Skeletal muscle satellite cell (primary cell): Measurements from ENCODE around the gene TEAD1.

ENCODE experiments used
- H3K27me3 ChIP-seq: 2 replicates; pipeline ENCODE4 v1.7.0; 2013; ENCODE audit warnings: low read length; ENCODE audit not compliant: control insufficient read depth, insufficient read depth
- H3K36me3 ChIP-seq: 2 replicates; pipeline ENCODE4 v1.7.0; 2013; ENCODE audit warnings: mild to moderate bottlenecking, control low read depth, low read length; ENCODE audit not compliant: insufficient read depth
- H3K4me1 ChIP-seq: 2 replicates; pipeline ENCODE4 v1.7.0; 2013; ENCODE audit warnings: low read length; ENCODE audit not compliant: control insufficient read depth, insufficient read depth
- H3K4me2 ChIP-seq: 2 replicates; pipeline ENCODE4 v1.7.0; 2013; ENCODE audit warnings: mild to moderate bottlenecking, low read length
- H3K4me3 ChIP-seq: 2 replicates; pipeline ENCODE4 v1.7.0; 2013; ENCODE audit warnings: low read length
- H3K9ac ChIP-seq: 2 replicates; pipeline ENCODE4 v1.7.0; 2013; ENCODE audit warnings: mild to moderate bottlenecking, low read depth, low read length, moderate library complexity
- H3K9me3 ChIP-seq: replicated peaks from 2 replicates; pipeline ENCODE4 v1.7.0; 2013; ENCODE audit warnings: mild to moderate bottlenecking, control low read depth, low read length

TEAD1 gene

GRCh38 chr11:12729941-12730340 is 55.7 kb downstream of the TEAD1 start:
- Histone ChIP-seq H3K4me1 (peaks cover 41% of the 10 kb centered on the region), H3K27me3 (no peaks in the 10 kb centered on the region), H3K9ac (no peak overlapping the region), H3K9me3 (no peaks in the 10 kb centered on the region), H3K36me3 (no peaks in the 10 kb centered on the region), H3K4me2 (no peak overlapping the region), H3K4me3 (no peak overlapping the region)

- H3K4me1 ChIP-seq = peaks cover 34% of the 10 kb centered on the region
- no peak overlapping the region for H3K9ac ChIP-seq
- H3K27me3 ChIP-seq = no peaks in the 10 kb centered on the region
- no peaks in the 10 kb centered on the region for H3K36me3 ChIP-seq
- no peaks in the 10 kb centered on the region for H3K9me3 ChIP-seq
- H3K4me3 ChIP-seq = no peak overlapping the region
- peak overlapping the region; percentile 25 for H3K4me2 ChIP-seq
These were observed 57.7 kb downstream of the TEAD1 start for GRCh38 chr11:12731841-12732336.

- no peaks in the 10 kb centered on the region for H3K36me3 ChIP-seq
- peaks cover 23% of the 10 kb centered on the region for H3K4me1 ChIP-seq
- H3K4me3 ChIP-seq = no peak overlapping the region
- H3K9me3 ChIP-seq = no peaks in the 10 kb centered on the region
- no peak overlapping the region for H3K4me2 ChIP-seq
- no peak overlapping the region for H3K9ac ChIP-seq
- H3K27me3 ChIP-seq = no peaks in the 10 kb centered on the region
These were observed 58.9 kb downstream of the TEAD1 start for GRCh38 chr11:12733091-12733490.

- Histone ChIP-seq H3K36me3 (no peaks in the 10 kb centered on the region), H3K27me3 (no peaks in the 10 kb centered on the region), H3K4me2 (no peak overlapping the region), H3K4me1 (peaks cover 20% of the 10 kb centered on the region), H3K9me3 (no peaks in the 10 kb centered on the region), H3K9ac (no peak overlapping the region), H3K4me3 (no peak overlapping the region)
These were observed 60.4 kb downstream of the TEAD1 start for GRCh38 chr11:12734625-12735024.

GRCh38 chr11:12735262-12735661 is 61.0 kb downstream of the TEAD1 start:
- H3K27me3 ChIP-seq = no peaks in the 10 kb centered on the region
- no peak overlapping the region for H3K4me3 ChIP-seq
- H3K9me3 ChIP-seq = no peaks in the 10 kb centered on the region
- no peak overlapping the region for H3K9ac ChIP-seq
- H3K4me2 ChIP-seq = no peak overlapping the region
- no peaks in the 10 kb centered on the region for H3K36me3 ChIP-seq
- peaks cover 20% of the 10 kb centered on the region for H3K4me1 ChIP-seq

- Histone ChIP-seq H3K9ac (no peak overlapping the region), H3K27me3 (no peaks in the 10 kb centered on the region), H3K4me3 (no peak overlapping the region), H3K36me3 (no peaks in the 10 kb centered on the region), H3K4me2 (no peak overlapping the region), H3K4me1 (peaks cover 15% of the 10 kb centered on the region), H3K9me3 (no peaks in the 10 kb centered on the region)
These were observed 62.8 kb downstream of the TEAD1 start for GRCh38 chr11:12737024-12737423.

- H3K4me3 ChIP-seq = no peak overlapping the region
- no peak overlapping the region for H3K4me2 ChIP-seq
- no peaks in the 10 kb centered on the region for H3K36me3 ChIP-seq
- H3K27me3 ChIP-seq = no peaks in the 10 kb centered on the region
- H3K4me1 ChIP-seq = peaks cover 21% of the 10 kb centered on the region
- H3K9ac ChIP-seq = no peak overlapping the region
- no peaks in the 10 kb centered on the region for H3K9me3 ChIP-seq
These were observed 67.5 kb downstream of the TEAD1 start for GRCh38 chr11:12741671-12742216.

- Histone ChIP-seq H3K4me3 (no peak overlapping the region), H3K9me3 (no peaks in the 10 kb centered on the region), H3K27me3 (no peaks in the 10 kb centered on the region), H3K4me2 (no peak overlapping the region), H3K36me3 (no peaks in the 10 kb centered on the region), H3K4me1 (peaks cover 27% of the 10 kb centered on the region), H3K9ac (no peak overlapping the region)
These were observed 69.7 kb downstream of the TEAD1 start for GRCh38 chr11:12743834-12744449.

GRCh38 chr11:12744826-12745502 is 70.7 kb downstream of the TEAD1 start:
- no peak overlapping the region for H3K4me3 ChIP-seq
- H3K9ac ChIP-seq = no peak overlapping the region
- no peaks in the 10 kb centered on the region for H3K27me3 ChIP-seq
- no peak overlapping the region for H3K4me2 ChIP-seq
- peaks cover 27% of the 10 kb centered on the region for H3K4me1 ChIP-seq
- H3K9me3 ChIP-seq = no peaks in the 10 kb centered on the region
- H3K36me3 ChIP-seq = no peaks in the 10 kb centered on the region

- Histone ChIP-seq H3K36me3 (no peaks in the 10 kb centered on the region), H3K27me3 (no peaks in the 10 kb centered on the region), H3K9me3 (no peaks in the 10 kb centered on the region), H3K4me1 (peaks cover 27% of the 10 kb centered on the region), H3K4me3 (no peak overlapping the region), H3K9ac (no peak overlapping the region), H3K4me2 (no peak overlapping the region)
These were observed 71.6 kb downstream of the TEAD1 start for GRCh38 chr11:12745787-12746186.

GRCh38 chr11:12746593-12747097 is 72.4 kb downstream of the TEAD1 start:
- H3K27me3 ChIP-seq = no peaks in the 10 kb centered on the region
- no peak overlapping the region for H3K4me3 ChIP-seq
- peak overlapping the region; percentile 48 for H3K4me2 ChIP-seq
- H3K9ac ChIP-seq = no peak overlapping the region
- H3K36me3 ChIP-seq = no peaks in the 10 kb centered on the region
- peaks cover 30% of the 10 kb centered on the region for H3K4me1 ChIP-seq
- no peaks in the 10 kb centered on the region for H3K9me3 ChIP-seq
